Breast epithelium (tissue), 4 donors: Measurements from ENCODE around the gene GIGYF2. TPM values are rescaled to one million over a fixed set of nuclear protein-coding genes. Genes with fewer than 3 reads are reported as not detected.

Experiments
- DNase-seq, 2 donors: peaks; one replicate each; pipeline ENCODE4 v3.0.0-alpha.2; 2019; ENCODE audit warnings: low spot score in 2 of 2
- H3K27ac ChIP-seq, 2 donors: fragments of 200-600 bp; sonication (generic) in 1 of 2; one replicate each; pipeline ENCODE4 v1.5.1; 2016 to 2019; ENCODE audit warnings: mild to moderate bottlenecking in 1 of 2
- H3K27me3 ChIP-seq, 2 donors: fragments of 200-600 bp; sonication (generic) in 1 of 2; one replicate each; pipeline versions ENCODE4 v1.5.1 to v1.6.0; 2017 to 2019; ENCODE audit warnings: control low read depth in 1 of 2, mild to moderate bottlenecking in 1 of 2
- H3K36me3 ChIP-seq: fragments of 200-600 bp; one replicate; pipeline ENCODE4 v1.5.1; 2019
- H3K4me1 ChIP-seq, 2 donors: fragments of 200-600 bp; sonication (generic); one replicate each; pipeline ENCODE4 v1.5.1; 2016 to 2019; ENCODE audit warnings: control low read depth in 1 of 2
- H3K4me3 ChIP-seq, 3 donors: fragments of 200-600 bp; sonication (generic); 1 replicate in 2 of 3; 2 replicates in 1 of 3; pipeline ENCODE4 v1.5.1; 2016 to 2019; ENCODE audit warnings: mild to moderate bottlenecking in 3 of 3, moderate library complexity in 2 of 3
- H3K9me3 ChIP-seq, 2 donors: fragments of 200-600 bp; sonication (generic) in 1 of 2; one replicate each; pipeline ENCODE4 v1.5.1; 2016 to 2019; ENCODE audit warnings: control low read depth in 1 of 2
- POLR2A ChIP-seq: fragments of 450-650 bp; IDR thresholded peaks from one replicate; pipeline ENCODE4 v1.6.1; 2016; ENCODE audit warnings: antibody characterized with exemption, mild to moderate bottlenecking, moderate library complexity
- POLR2AphosphoS5 ChIP-seq, 3 donors: sonication (generic); formaldehyde crosslinking; IDR thresholded peaks; one replicate each; pipeline ENCODE4 v1.6.1; 2017; ENCODE audit warnings: antibody characterized with exemption in 3 of 3
- intact Hi-C: fragments of 100-400 bp; cut with DNase I; formaldehyde crosslinking; loops from one replicate; pipeline ENCODE4 v1.15.1; 2023; ENCODE audit warnings: low total_unique reads
- total RNA-seq, 3 donors: library from RNA; depleted of rRNA; stranded (reverse); fragments of >200 nt; gene quantifications; one replicate each; pipeline ENCODE4 v1.1.0, GENCODE V29; 2016
- TF ChIP-seq, protein P1 (sequence below), 3 donors: fragments of 450-650 bp; IDR thresholded peaks; one replicate each; pipeline ENCODE4 v1.5.1; 2016 to 2017; ENCODE audit warnings: antibody characterized with exemption in 3 of 3, mild to moderate bottlenecking in 3 of 3, moderate library complexity in 3 of 3

GIGYF2 gene
- total RNA-seq, 3 donors from 2014 or later: 79.8 to 156 (median 103) TPM

DNA sequence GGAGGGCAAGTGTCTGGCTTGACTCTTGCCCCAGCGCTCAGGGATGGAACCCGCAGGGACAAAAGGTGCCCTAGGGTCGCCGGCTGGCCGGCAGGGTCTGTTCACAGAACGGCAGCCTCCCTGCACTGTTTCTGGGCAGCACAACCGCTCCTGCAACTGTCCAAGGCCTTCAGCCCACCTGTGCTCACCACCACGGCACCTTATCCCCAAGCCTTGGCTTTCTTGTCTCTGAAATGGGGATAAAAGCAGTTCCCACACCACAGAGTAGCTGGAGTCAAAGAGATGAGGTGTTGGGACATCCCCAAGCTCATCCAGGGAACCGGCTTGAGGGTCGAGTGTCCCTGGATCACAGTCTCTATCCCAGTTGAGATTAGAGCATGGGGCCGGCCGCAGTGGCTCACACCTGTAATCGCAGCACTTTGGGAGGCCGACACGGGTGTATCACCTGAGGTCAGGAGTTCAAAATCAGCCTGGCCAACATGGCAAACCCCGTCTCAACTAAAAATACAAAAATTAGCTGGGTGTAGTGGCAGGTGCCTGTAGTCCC is 177.6 kb downstream of the GIGYF2 start:
- DNase-seq: peak in 1 of 2 donors; percentile 27
- intact Hi-C loops: no loop called here
- Histone ChIP-seq H3K27me3 (no peaks in the 10 kb centered on the region), H3K27ac (peak overlapping the region; percentile 86 to 91), H3K9me3 (no peaks in the 10 kb centered on the region), H3K4me1 (no peaks in the 10 kb centered on the region), H3K4me3 (no peak overlapping the region), H3K36me3 (no peaks in the 10 kb centered on the region)
- TF ChIP-seq POLR2AphosphoS5 (IDR thresholded peaks at IDR 0.05) (no peak), POLR2A (no peak)
- TF ChIP-seq, protein P1, sequence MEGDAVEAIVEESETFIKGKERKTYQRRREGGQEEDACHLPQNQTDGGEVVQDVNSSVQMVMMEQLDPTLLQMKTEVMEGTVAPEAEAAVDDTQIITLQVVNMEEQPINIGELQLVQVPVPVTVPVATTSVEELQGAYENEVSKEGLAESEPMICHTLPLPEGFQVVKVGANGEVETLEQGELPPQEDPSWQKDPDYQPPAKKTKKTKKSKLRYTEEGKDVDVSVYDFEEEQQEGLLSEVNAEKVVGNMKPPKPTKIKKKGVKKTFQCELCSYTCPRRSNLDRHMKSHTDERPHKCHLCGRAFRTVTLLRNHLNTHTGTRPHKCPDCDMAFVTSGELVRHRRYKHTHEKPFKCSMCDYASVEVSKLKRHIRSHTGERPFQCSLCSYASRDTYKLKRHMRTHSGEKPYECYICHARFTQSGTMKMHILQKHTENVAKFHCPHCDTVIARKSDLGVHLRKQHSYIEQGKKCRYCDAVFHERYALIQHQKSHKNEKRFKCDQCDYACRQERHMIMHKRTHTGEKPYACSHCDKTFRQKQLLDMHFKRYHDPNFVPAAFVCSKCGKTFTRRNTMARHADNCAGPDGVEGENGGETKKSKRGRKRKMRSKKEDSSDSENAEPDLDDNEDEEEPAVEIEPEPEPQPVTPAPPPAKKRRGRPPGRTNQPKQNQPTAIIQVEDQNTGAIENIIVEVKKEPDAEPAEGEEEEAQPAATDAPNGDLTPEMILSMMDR (IDR thresholded peaks at IDR 0.05): no peak

DNA sequence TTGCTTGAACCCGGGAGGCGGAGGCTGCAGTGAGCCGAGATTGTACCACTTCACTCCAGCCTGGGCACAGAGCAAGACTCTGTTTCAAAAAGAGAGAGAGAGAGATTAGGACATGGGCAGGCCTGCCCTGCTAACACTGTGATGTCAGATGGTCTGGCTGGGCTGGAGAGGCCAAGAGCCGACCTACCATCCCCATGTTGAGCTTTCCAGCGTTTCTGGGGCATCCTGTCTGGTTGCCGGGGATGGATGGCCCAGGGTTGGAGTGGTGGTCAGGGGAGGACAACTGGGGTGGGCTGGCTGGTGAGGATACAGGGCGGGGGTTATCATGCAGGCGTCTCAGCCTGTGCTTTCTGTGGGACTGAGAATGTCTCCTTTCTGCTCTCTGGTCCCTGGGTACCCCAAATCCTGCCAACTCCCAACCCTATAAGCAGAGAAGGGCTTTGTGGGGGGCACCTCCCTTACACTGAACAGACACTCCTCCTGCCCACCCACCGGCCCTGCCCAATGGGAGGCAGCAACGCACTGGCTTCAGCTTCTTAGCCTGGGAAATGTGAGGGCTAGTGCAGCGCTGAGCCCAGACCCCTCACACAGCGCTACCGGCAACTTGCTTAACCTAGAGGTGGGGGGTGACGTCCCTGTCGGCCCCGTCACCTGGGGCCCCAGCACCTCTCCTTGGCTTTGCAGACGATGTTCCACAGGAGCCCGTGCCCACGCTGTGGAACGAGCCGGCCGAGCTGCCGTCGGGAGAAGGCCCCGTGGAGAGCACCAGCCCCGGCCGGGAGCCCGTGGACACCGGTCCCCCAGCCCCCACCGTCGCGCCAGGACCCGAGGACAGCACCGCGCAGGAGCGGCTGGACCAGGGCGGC is 178.4 kb downstream of the GIGYF2 start:
- no peaks in the 10 kb centered on the region for H3K9me3 ChIP-seq
- intact Hi-C loops: no loop called here
- H3K4me3 ChIP-seq: peak overlapping the region; percentile 26 to 73 (median 62)
- no peaks in the 10 kb centered on the region for H3K27me3 ChIP-seq
- no peaks in the 10 kb centered on the region for H3K4me1 ChIP-seq
- no peak for DNase-seq
- peak overlapping the region in 1 of 2 donors; percentile 55 for H3K27ac ChIP-seq
- TF ChIP-seq POLR2AphosphoS5 (IDR thresholded peaks at IDR 0.05) (no peak), POLR2A (no peak)
- TF ChIP-seq, protein P1 (IDR thresholded peaks at IDR 0.05): no peak
- no peaks in the 10 kb centered on the region for H3K36me3 ChIP-seq

DNA sequence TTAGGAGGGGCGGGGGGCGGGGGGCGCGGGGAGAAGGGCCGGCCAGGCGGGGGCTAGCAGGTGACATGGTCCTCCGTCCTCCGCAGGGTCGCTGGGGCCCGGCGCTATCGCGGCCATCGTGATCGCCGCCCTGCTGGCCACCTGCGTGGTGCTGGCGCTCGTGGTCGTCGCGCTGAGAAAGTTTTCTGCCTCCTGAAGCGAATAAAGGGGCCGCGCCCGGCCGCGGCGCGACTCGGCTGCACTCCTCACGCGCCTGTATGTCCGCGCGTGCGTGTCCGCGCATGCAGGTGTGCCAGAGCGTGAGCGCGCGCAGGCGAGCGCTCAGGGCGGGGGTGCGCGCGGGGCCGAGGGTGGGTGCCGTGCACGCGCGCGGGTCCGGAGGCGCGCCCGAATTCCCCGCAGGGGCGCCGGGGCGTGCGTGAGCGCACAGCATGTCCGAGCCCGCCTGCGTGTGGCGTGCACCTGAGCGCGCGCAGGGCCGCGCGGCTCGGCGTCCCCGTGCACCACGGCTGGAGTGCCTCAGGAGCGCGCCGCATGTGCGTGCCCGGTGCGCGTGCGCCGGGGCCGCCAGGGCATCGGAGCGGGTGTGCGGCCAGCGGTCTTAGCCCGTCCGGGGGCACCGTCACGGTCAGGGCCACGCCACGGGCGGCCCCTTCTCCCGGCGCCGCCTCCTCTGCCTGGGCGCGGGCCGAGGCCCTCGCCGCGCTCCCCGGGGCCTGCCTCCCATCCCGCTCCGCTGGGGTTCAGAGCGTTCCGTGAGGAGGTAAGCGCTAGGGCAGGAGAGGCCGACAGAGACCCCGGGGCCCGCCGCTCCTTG is 179.2 kb downstream of the GIGYF2 start:
- Histone ChIP-seq H3K27ac (peak overlapping the region; percentile 35 to 55), H3K9me3 (no peaks in the 10 kb centered on the region), H3K27me3 (no peaks in the 10 kb centered on the region), H3K4me3 (peak overlapping the region; percentile 26 to 73 (median 62)), H3K4me1 (no peaks in the 10 kb centered on the region), H3K36me3 (no peaks in the 10 kb centered on the region)
- TF ChIP-seq, protein P1 (IDR thresholded peaks at IDR 0.05): no peak
- TF ChIP-seq POLR2A (no peak), POLR2AphosphoS5 (IDR thresholded peaks at IDR 0.05) (no peak)
- peak in 1 of 2 donors; percentile 51 for DNase-seq
- intact Hi-C loops: no loop called here

DNA sequence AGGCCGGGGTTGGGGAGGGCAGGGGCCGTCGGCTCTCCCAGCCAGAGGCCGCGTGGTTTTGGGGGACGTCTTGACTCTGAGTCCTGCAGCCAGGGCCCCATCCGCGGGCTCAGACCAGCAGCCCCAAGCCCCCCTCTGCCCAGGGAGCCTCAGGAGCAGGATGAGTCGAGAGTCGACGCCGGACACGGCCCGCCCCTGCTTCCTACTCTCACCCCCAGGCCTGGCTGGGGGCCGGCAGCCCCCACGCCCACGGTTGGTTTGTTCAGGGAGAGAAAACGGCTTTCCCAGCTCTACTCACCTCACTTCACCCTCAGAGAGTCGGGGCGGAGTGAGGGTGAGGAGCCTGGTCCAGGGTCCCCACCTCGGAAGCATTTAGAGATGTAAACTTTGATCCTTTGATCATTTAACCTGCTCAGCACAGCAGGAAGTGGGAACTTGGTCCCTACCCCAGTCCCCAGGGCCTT is 179.9 kb downstream of the GIGYF2 start:
- Histone ChIP-seq H3K4me1 (no peaks in the 10 kb centered on the region), H3K4me3 (peak overlapping the region; percentile 26 to 73 (median 62)), H3K27ac (peak overlapping the region; percentile 35 to 52), H3K9me3 (no peaks in the 10 kb centered on the region), H3K36me3 (no peaks in the 10 kb centered on the region), H3K27me3 (no peaks in the 10 kb centered on the region)
- no peak for TF ChIP-seq POLR2AphosphoS5 (IDR thresholded peaks at IDR 0.05)
- TF ChIP-seq, protein P1 (IDR thresholded peaks at IDR 0.05): no peak
- no peak for TF ChIP-seq POLR2A
- peak in 1 of 2 donors; percentile 35 for DNase-seq
- intact Hi-C loops: no loop called here
